NCI-H345 treated with DMSO at 0.1 percent for 48 hours (cell line): ENCODE data around the gene PRR23B.

Experiments
- DNase-seq: peaks from one replicate; lab custom pipeline; 2025; ENCODE audit not compliant: unreplicated experiment; lab: John Stamatoyannopoulos, UW

Gene PRR23B

GRCh38 chr3:138975351-138975750 lies 45.4 kb downstream of the PRR23B start:
- no peak for DNase-seq

- no peak for DNase-seq
Observed at GRCh38 chr3:138974462-138974861, 46.3 kb downstream of the PRR23B start.

DNA sequence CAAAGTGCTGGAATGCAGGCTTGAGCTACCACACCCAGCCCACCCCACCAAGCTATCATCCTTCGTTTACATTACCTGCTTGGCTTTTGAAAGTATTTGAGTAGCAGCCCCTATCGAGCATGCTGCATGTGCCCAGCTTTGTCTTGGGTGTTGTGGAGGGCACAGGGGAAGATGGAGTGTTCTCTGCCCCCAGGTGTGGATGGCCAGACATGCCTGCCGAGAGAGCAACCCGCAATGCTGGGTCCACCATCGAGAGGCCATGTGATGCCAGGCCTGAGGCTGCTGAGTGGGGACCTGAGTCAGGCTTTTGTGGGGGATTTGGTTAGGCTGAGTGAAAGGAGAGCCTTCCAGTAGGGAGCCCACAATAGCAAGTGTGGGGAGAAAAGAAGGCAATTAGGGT lies 47.8 kb downstream of the PRR23B start:
- DNase-seq = no peak

DNA sequence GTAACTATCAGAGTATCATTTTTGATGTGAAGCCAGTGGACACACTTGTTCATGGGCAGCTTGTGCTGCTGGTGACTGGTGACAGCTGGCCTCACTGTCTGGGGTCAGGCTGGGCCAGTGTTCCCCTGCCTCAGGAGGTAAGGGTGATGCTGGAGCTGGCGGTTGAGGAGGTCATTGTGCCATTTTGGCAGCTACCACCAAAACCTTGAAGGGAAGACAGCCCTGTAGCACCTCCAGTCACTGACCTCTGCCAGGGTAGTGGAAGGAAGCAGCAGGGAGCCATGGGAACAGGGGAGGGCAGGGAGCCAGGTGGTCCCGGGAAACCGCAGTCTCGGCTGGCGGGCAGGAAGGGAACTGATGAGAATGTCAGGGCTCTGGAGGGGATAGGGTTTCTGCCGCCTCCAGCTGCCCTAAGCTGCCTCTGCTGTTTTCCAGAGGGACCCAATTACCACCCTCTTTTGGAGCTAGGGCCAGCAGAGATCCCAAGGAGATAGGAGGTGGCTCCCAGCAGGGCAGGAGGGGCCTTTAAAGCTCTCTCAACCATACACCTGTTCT lies 48.9 kb downstream of the PRR23B start:
- DNase-seq = no peak
